ENCODE data around the gene KIF9.

DNA sequence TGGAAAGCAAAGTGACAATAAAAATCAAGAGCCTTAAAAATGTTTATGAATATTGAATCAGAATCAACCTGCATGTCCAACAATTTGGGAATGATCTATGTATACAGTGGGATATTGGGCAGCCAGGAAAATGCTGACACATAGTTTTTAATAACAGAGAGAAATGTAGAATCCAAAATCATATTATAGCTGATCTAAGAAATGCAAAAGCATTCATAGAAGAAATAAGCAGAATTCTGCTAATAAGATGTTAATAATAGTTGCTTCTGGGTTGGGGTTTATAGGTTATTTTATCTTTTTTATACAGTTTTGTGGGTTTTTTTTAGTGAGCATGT, 15.1 kb downstream of the KIF9 start:
- TF ChIP-seq EZH2 (IDR thresholded peaks at IDR 0.05; ENCODE audit: low read length), result no peak
- TF ChIP-seq, protein P1, sequence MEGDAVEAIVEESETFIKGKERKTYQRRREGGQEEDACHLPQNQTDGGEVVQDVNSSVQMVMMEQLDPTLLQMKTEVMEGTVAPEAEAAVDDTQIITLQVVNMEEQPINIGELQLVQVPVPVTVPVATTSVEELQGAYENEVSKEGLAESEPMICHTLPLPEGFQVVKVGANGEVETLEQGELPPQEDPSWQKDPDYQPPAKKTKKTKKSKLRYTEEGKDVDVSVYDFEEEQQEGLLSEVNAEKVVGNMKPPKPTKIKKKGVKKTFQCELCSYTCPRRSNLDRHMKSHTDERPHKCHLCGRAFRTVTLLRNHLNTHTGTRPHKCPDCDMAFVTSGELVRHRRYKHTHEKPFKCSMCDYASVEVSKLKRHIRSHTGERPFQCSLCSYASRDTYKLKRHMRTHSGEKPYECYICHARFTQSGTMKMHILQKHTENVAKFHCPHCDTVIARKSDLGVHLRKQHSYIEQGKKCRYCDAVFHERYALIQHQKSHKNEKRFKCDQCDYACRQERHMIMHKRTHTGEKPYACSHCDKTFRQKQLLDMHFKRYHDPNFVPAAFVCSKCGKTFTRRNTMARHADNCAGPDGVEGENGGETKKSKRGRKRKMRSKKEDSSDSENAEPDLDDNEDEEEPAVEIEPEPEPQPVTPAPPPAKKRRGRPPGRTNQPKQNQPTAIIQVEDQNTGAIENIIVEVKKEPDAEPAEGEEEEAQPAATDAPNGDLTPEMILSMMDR (optimal IDR thresholded peaks at IDR 0.05 in 1 of 3, IDR thresholded peaks at IDR 0.05 in 1 of 3, conservative IDR thresholded peaks at IDR 0.05 in 1 of 3; ENCODE audit: extremely low read depth in 1 of 3, insufficient read depth in 2 of 3, low read length in 3 of 3), result no peak

Data from keratinocyte (primary cell).